Stimulated activated CD8-positive, alpha-beta memory T cell treated with anti-CD3 and anti-CD28 coated beads, Interleukin-15, amount 100 ng/mL, for 48 hours (primary cell): Measurements from ENCODE around the gene ARSB.
"Not testable (repeated sequence)": the region's sequence is repeated elsewhere in the genome, so short reads cannot be mapped to it uniquely, and the experiment has no call there.

Experiments used
- DNase-seq, 2 donors: peaks; one replicate each; pipeline ENCODE4 v3.0.0-alpha.2; 2020; ENCODE audit warnings: low read depth in 2 of 2

ARSB gene

GRCh38 chr5:78995521-78996007 lies 10.5 kb upstream of the ARSB start:
- no peak for DNase-seq

- DNase-seq, result no peak
Measured at GRCh38 chr5:78993165-78993564, 8.1 kb upstream of the ARSB start.

GRCh38 chr5:78992146-78992545 lies 7.0 kb upstream of the ARSB start:
- DNase-seq, result no peak

GRCh38 chr5:78989080-78989479 lies 4.0 kb upstream of the ARSB start:
- DNase-seq, result no peak

- DNase-seq, result peak; percentile 65 to 66
Measured at GRCh38 chr5:78985725-78986223, 664 bp upstream of the ARSB start.

- DNase-seq, result peak; percentile 74 to 76
Measured at GRCh38 chr5:78984439-78985115, 533 bp downstream of the ARSB start.

GRCh38 chr5:78983601-78984438 lies 1.3 kb downstream of the ARSB start:
- DNase-seq, result no peak

- not testable (repeated sequence) for DNase-seq
Measured at GRCh38 chr5:78983194-78983593, 1.9 kb downstream of the ARSB start.

- no peak for DNase-seq
Measured at GRCh38 chr5:78979909-78980308, 5.2 kb downstream of the ARSB start.

- DNase-seq, result peak in 1 of 2 donors; percentile 2
Measured at GRCh38 chr5:78979117-78979742, 5.9 kb downstream of the ARSB start.

- no peak for DNase-seq
Measured at GRCh38 chr5:78975035-78975434, 10.1 kb downstream of the ARSB start.

GRCh38 chr5:78974601-78975000 lies 10.5 kb downstream of the ARSB start:
- DNase-seq, result no peak

GRCh38 chr5:78974011-78974410 lies 11.1 kb downstream of the ARSB start:
- DNase-seq, result no peak

GRCh38 chr5:78972654-78973428 lies 12.3 kb downstream of the ARSB start:
- no peak for DNase-seq

- DNase-seq, result no peak
Measured at GRCh38 chr5:78971998-78972397, 13.1 kb downstream of the ARSB start.

- DNase-seq, result no peak
Measured at GRCh38 chr5:78968781-78969180, 16.3 kb downstream of the ARSB start.

GRCh38 chr5:78964889-78965288 lies 20.2 kb downstream of the ARSB start:
- DNase-seq, result no peak

GRCh38 chr5:78961743-78962142 lies 23.4 kb downstream of the ARSB start:
- no peak for DNase-seq

GRCh38 chr5:78959767-78960166 lies 25.3 kb downstream of the ARSB start:
- DNase-seq, result no peak

GRCh38 chr5:78958672-78959445 lies 26.3 kb downstream of the ARSB start:
- no peak for DNase-seq

- no peak for DNase-seq
Measured at GRCh38 chr5:78956901-78957300, 28.2 kb downstream of the ARSB start.
